HepG2 (cell line): Measurements from ENCODE around the gene STARD8. TPM values are rescaled to one million over a fixed set of nuclear protein-coding genes. Genes with fewer than 3 reads are reported as not detected.

Experiments used
- ATAC-seq: fragments of 200-7000 bp; cut with Tn5 transposase; 3 replicates; pipeline ENCODE4 v1.9.1; 2020; ENCODE audit warnings: mild to moderate bottlenecking, moderate library complexity
- BruUV-seq: library from RNA; stranded (reverse); fragments of 400-500 nt; replicated peaks from 2 replicates; lab custom pipeline; 2021; lab: Mats Ljungman, UMichigan
- CTCF ChIA-PET: fragments of 300-600 bp; formaldehyde crosslinking; extraction: SDS; loops from one replicate; lab custom pipeline; 2021; ENCODE audit warnings: low total read pairs, inconsistent platforms, low intra/inter-chr PET ratio; lab: Yijun Ruan, JAX
- POLR2A ChIA-PET: fragments of 350-600 bp; sonication (Branson Sonifier 250); formaldehyde crosslinking; loops from one replicate; lab custom pipeline; 2020; ENCODE audit warnings: antibody characterized with exemption, inconsistent platforms; lab: Yijun Ruan, JAX
- DNase-seq: peaks from one replicate; pipeline ENCODE4 v3.0.0-alpha.2; 2015; ENCODE audit warnings: low spot score
- FAIRE-seq: peaks from 3 replicates; lab custom pipeline; 2011; peaks lifted over from hg19 to GRCh38; lab: Jason Lieb, UNC
- H2AFZ ChIP-seq: one replicate; pipeline ENCODE4 v1.6.1; 2011; ENCODE audit warnings: low read length, inconsistent platforms
- H3K27ac ChIP-seq: fragments of 300-600 bp; 3 replicates; pipeline ENCODE4 v1.8.0; 2011; ENCODE audit warnings: mixed run types, mild to moderate bottlenecking, mixed read lengths, low read length, inconsistent platforms; ENCODE audit not compliant: insufficient read depth; ENCODE audit errors: extremely low read length
- H3K27me3 ChIP-seq, 2 experiments: fragments of 200-600 bp in 1 of 2; 2 replicates in 1 of 2; 3 replicates in 1 of 2; pipeline versions ENCODE4 v1.6.0 to v1.8.0; 2011; ENCODE audit warnings: low read length in 2 of 2, mild to moderate bottlenecking in 2 of 2, moderate library complexity in 2 of 2, inconsistent platforms in 1 of 2; ENCODE audit not compliant: insufficient read depth in 2 of 2, control insufficient read depth in 1 of 2
- H3K36me3 ChIP-seq, 2 experiments: fragments of 200-600 bp in 1 of 2; replicated peaks in 1 of 2; 2 replicates in 1 of 2; 3 replicates in 1 of 2; pipeline versions ENCODE4 v1.5.1 to v1.8.0; 2011; ENCODE audit warnings: low read length in 2 of 2, inconsistent platforms in 1 of 2; ENCODE audit not compliant: insufficient read depth in 2 of 2, control insufficient read depth in 1 of 2
- H3K4me1 ChIP-seq: 2 replicates; pipeline ENCODE4 v1.5.1; 2012; ENCODE audit warnings: low read length, inconsistent platforms; ENCODE audit not compliant: insufficient read depth
- H3K4me2 ChIP-seq: 2 replicates; pipeline ENCODE4 v1.6.0; 2011; ENCODE audit warnings: low read depth, low read length, inconsistent platforms
- H3K4me3 ChIP-seq, 3 experiments: fragments of 200-600 bp in 1 of 3; sonication (generic), shearing (Covaris generic) in 1 of 3; replicated peaks in 1 of 3; 2 replicates each; pipeline ENCODE4 v1.5.1; 2011 to 2016; ENCODE audit warnings: low read length in 3 of 3, inconsistent platforms in 2 of 3, low read depth in 2 of 3, mild to moderate bottlenecking in 2 of 3, control low read depth in 1 of 3, mixed read lengths in 1 of 3; ENCODE audit not compliant: insufficient read depth in 1 of 3
- H3K79me2 ChIP-seq: one replicate; pipeline ENCODE4 v1.6.1; 2011; ENCODE audit warnings: low read length, inconsistent platforms; ENCODE audit not compliant: insufficient read depth
- H3K9ac ChIP-seq: 2 replicates; pipeline ENCODE4 v1.6.0; 2011; ENCODE audit warnings: mild to moderate bottlenecking, low read depth, low read length, inconsistent platforms; ENCODE audit not compliant: insufficient read depth
- H3K9me3 ChIP-seq: 2 replicates; pipeline ENCODE4 v1.5.1; 2012; ENCODE audit warnings: mild to moderate bottlenecking, low read length
- H4K20me1 ChIP-seq: 2 replicates; pipeline ENCODE4 v1.6.0; 2011; ENCODE audit warnings: inconsistent platforms, mild to moderate bottlenecking, low read length, moderate library complexity; ENCODE audit not compliant: insufficient read depth
- ATF7 ChIP-seq, 2 experiments: fragments of 450-650 bp in 1 of 2; sonication (generic) in 1 of 2; formaldehyde crosslinking in 1 of 2; IDR thresholded peaks; 2 replicates each; pipeline versions ENCODE4 v1.4.0 to v1.6.1; 2016 to 2020; ENCODE audit warnings: antibody characterized with exemption in 1 of 2, mild to moderate bottlenecking in 1 of 2, missing genetic modification reagents in 1 of 2
- CBFB ChIP-seq: sonication (generic); formaldehyde crosslinking; IDR thresholded peaks from 2 replicates; pipeline ENCODE4 v1.4.0; 2020; ENCODE audit warnings: missing genetic modification reagents
- CREB3 ChIP-seq: sonication (generic); formaldehyde crosslinking; IDR thresholded peaks from 2 replicates; pipeline ENCODE4 v1.5.0; 2020; ENCODE audit warnings: missing genetic modification reagents
- GTF2F1 ChIP-seq: fragments of 150-350 bp; IDR thresholded peaks from 2 replicates; pipeline ENCODE4 v1.6.1; 2014; ENCODE audit warnings: low read length
- HOXA3 ChIP-seq: sonication (generic); formaldehyde crosslinking; IDR thresholded peaks from 2 replicates; pipeline ENCODE4 v1.5.0; 2020; ENCODE audit warnings: missing genetic modification reagents
- SNAI1 ChIP-seq: sonication (generic); formaldehyde crosslinking; IDR thresholded peaks from 2 replicates; pipeline ENCODE4 v1.5.0; 2020; ENCODE audit warnings: mild to moderate bottlenecking, missing genetic modification reagents, borderline replicate concordance
- SP4 ChIP-seq: sonication (generic); formaldehyde crosslinking; IDR thresholded peaks from 2 replicates; pipeline ENCODE4 v1.8.1; 2023; ENCODE audit warnings: mild to moderate bottlenecking, missing genetic modification reagents
- TBX2 ChIP-seq: sonication (generic); formaldehyde crosslinking; IDR thresholded peaks from 2 replicates; pipeline ENCODE4 v1.5.0; 2020; ENCODE audit warnings: missing genetic modification reagents, mild to moderate bottlenecking, borderline replicate concordance
- ZBTB3 ChIP-seq: sonication (generic); formaldehyde crosslinking; IDR thresholded peaks from 2 replicates; pipeline ENCODE4 v1.4.0; 2020; ENCODE audit warnings: low read depth, mild to moderate bottlenecking, moderate library complexity, missing genetic modification reagents, borderline replicate concordance
- ZNF253 ChIP-seq: sonication (generic); formaldehyde crosslinking; IDR thresholded peaks from 2 replicates; pipeline ENCODE4 v1.8.0; 2022; ENCODE audit warnings: mild to moderate bottlenecking, missing genetic modification reagents, borderline replicate concordance
- ZNF335 ChIP-seq: sonication (generic); formaldehyde crosslinking; IDR thresholded peaks from 2 replicates; pipeline ENCODE4 v1.4.0; 2020; ENCODE audit warnings: missing genetic modification reagents
- ZNF33B ChIP-seq: sonication (generic); formaldehyde crosslinking; IDR thresholded peaks from 2 replicates; pipeline ENCODE4 v1.5.1; 2020; ENCODE audit warnings: mild to moderate bottlenecking, missing genetic modification reagents
- ZNF431 ChIP-seq: sonication (generic); formaldehyde crosslinking; IDR thresholded peaks from 2 replicates; pipeline ENCODE4 v1.9.0; 2022; ENCODE audit warnings: missing genetic modification reagents, low read depth, mild to moderate bottlenecking, borderline replicate concordance
- ZNF678 ChIP-seq: sonication (generic); formaldehyde crosslinking; IDR thresholded peaks from 2 replicates; pipeline ENCODE4 v1.4.0; 2020; ENCODE audit warnings: mild to moderate bottlenecking, missing genetic modification reagents
- ZNF780A ChIP-seq: sonication (generic); formaldehyde crosslinking; IDR thresholded peaks from 2 replicates; pipeline ENCODE4 v1.8.0; 2022; ENCODE audit warnings: mild to moderate bottlenecking, missing genetic modification reagents, moderate library complexity
- WGBS: methylation state at CpG from one replicate; pipeline ENCODE4 v1.1.6; 2017; ENCODE audit warnings: low lambda C conversion rate; 5-methylcytosine and 5-hydroxymethylcytosine counted together
- in situ Hi-C: cut with HindIII; loops from 2 replicates; pipeline ENCODE4 v1.10.0; 2017; ENCODE audit warnings: low pct_unique_long_range_greater_than_20kb; ENCODE audit not compliant: extremely low pct_ligation_motif_present
- intact Hi-C: fragments of 100-400 bp; cut with micrococcal nuclease; formaldehyde crosslinking; loops from one replicate; pipeline ENCODE4 v1.10.0; 2022; ENCODE audit not compliant: unreplicated experiment
- polyA plus RNA-seq, 8 experiments: library from polyadenylated mRNA; depleted of rRNA in 3 of 8; stranded (reverse) in 7 of 8; unstranded in 1 of 8; fragments of >200 nt; fragmentation: Illumina TruSeq in 4 of 8; extraction: Trizol in 4 of 8; gene quantifications; 2 replicates each; pipeline versions ENCODE4 v1.2.1 to v1.2.3, GENCODE V29; 2011 to 2016; ENCODE audit warnings: low read depth in 4 of 8, missing spikeins in 1 of 8, mixed read lengths in 1 of 8; ENCODE audit not compliant: insufficient read depth in 1 of 8
- total RNA-seq, 5 experiments: library from RNA; depleted of rRNA; stranded (reverse); fragments of >200 nt; fragmentation: Illumina TruSeq; extraction: Trizol; gene quantifications; 2 replicates each; pipeline ENCODE4 v1.2.3, GENCODE V29; 2016; ENCODE audit warnings: low read depth in 1 of 5

The STARD8 gene
- total and polyA plus RNA-seq, 2 of the 13 experiments (the other 11 are each of a cell fraction or from before 2014, with no cell fraction given), result 0.02 to 0.09 TPM

- Histone ChIP-seq H3K4me1 (peaks cover 54% of the 10 kb centered on the region), H2AFZ (no peak overlapping the region), H3K36me3 (no peaks in the 10 kb centered on the region), H3K4me2 (no peak overlapping the region; the same call in 1 of the 2 replicates), H3K9ac (no peak overlapping the region), H3K9me3 (no peaks in the 10 kb centered on the region), H3K27ac (no peak overlapping the region), H3K4me3 (no peak overlapping the region), H3K27me3 (peaks cover 0 to 7% of the 10 kb centered on the region in 2 experiments; a peak in 1 of 5 replicates), H3K79me2 (no peaks in the 10 kb centered on the region), H4K20me1 (no peaks in the 10 kb centered on the region)
- CTCF ChIA-PET, result no interaction called here
- no TSS peak for BruUV-seq
- POLR2A ChIA-PET, result no interaction called here
- ATAC-seq (no peak), DNase-seq (no peak), FAIRE-seq (no peak)
- in situ Hi-C loops (no loop called here), intact Hi-C loops (loop anchor here (5.0 kb wide), 1 partner anchor 499 kb away; no protein-coding TSS in a partner anchor)
- TF ChIP-seq TBX2 (no peak), ZNF335 (CRISPR knock-in tag) (no peak), ZNF253 (CRISPR knock-in tag) (no peak), ZBTB3 (CRISPR knock-in tag) (no peak), ZNF33B (CRISPR knock-in tag) (no peak), ZNF780A (CRISPR knock-in tag) (no peak), CREB3 (CRISPR knock-in tag) (no peak), SP4 (CRISPR knock-in tag) (no peak), HOXA3 (CRISPR knock-in tag) (no peak), SNAI1 (no peak), CBFB (CRISPR knock-in tag) (no peak), GTF2F1 (no peak), ZNF431 (CRISPR knock-in tag) (no peak), ATF7 (IDR thresholded peaks at IDR 0.05) (no peak), ATF7 (CRISPR knock-in tag; IDR thresholded peaks at IDR 0.05) (no peak), ZNF678 (CRISPR knock-in tag) (no peak)
- 100% methylated on average over 2 of the region's 6 CpGs for WGBS
These were observed 49.0 kb downstream of the STARD8 start for GRCh38 chrX:68696267-68696990.
